Astrocyte (in vitro differentiated cells and primary cell): ENCODE data around the gene SURF6.
"Not testable (repeated sequence)": the region's sequence is repeated elsewhere in the genome, so short reads cannot be mapped to it uniquely, and the experiment has no call there.

Experiments used
- EZH2 ChIP-seq: IDR thresholded peaks from 2 replicates; pipeline ENCODE4 v1.6.1; 2012; ENCODE audit warnings: mild to moderate bottlenecking, low read length, inconsistent platforms; ENCODE audit not compliant: insufficient read depth
- TF ChIP-seq, protein P1 (sequence below): IDR thresholded peaks from 2 replicates; pipeline ENCODE4 v1.5.1; 2011; ENCODE audit warnings: low read depth, mild to moderate bottlenecking, inconsistent platforms, low read length, moderate library complexity; ENCODE audit not compliant: insufficient read depth

DNA sequence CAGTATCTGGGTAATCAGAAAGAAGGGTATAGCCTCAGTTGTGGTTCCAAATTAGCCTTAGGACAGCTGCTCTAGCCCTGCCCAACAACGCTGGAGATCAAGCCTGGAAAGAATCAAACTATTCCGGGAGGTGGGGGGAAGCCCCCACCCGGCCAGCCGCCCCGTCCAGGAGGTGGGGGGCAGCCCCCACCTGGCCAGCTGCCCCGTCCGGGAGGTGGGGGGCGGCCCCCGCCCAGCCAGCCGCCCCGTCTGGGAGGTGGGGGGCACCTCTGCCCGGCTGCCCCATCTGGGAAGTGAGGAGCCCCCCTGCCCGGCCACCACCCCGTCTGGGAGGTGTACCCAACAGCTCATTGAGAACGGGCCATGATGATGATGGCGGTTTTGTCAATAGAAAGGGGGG, 36.0 kb downstream of the SURF6 start:
- TF ChIP-seq, protein P1, sequence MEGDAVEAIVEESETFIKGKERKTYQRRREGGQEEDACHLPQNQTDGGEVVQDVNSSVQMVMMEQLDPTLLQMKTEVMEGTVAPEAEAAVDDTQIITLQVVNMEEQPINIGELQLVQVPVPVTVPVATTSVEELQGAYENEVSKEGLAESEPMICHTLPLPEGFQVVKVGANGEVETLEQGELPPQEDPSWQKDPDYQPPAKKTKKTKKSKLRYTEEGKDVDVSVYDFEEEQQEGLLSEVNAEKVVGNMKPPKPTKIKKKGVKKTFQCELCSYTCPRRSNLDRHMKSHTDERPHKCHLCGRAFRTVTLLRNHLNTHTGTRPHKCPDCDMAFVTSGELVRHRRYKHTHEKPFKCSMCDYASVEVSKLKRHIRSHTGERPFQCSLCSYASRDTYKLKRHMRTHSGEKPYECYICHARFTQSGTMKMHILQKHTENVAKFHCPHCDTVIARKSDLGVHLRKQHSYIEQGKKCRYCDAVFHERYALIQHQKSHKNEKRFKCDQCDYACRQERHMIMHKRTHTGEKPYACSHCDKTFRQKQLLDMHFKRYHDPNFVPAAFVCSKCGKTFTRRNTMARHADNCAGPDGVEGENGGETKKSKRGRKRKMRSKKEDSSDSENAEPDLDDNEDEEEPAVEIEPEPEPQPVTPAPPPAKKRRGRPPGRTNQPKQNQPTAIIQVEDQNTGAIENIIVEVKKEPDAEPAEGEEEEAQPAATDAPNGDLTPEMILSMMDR, result not testable (repeated sequence)
- not testable (repeated sequence) for TF ChIP-seq EZH2
